Neural cell (in vitro differentiated cells): ENCODE data around the gene COL15A1.

Experiments used
- EP300 ChIP-seq: fragments of 450-650 bp; conservative IDR thresholded peaks from 2 replicates; pipeline ENCODE4 v1.6.1; 2014; ENCODE audit warnings: antibody characterized with exemption, mild to moderate bottlenecking, moderate library complexity; ENCODE audit not compliant: poor library complexity, severe bottlenecking
- EZH2 ChIP-seq: fragments of 200-600, 300-800 bp; shearing (Covaris generic), sonication (generic); IDR thresholded peaks from 2 replicates; pipeline ENCODE4 v1.6.1; 2014; ENCODE audit warnings: antibody characterized with exemption, low read length, borderline replicate concordance, mild to moderate bottlenecking; ENCODE audit not compliant: insufficient read depth, poor library complexity, severe bottlenecking
- POLR2AphosphoS5 ChIP-seq: IDR thresholded peaks from 2 replicates; pipeline ENCODE4 v1.6.1; 2012
- RAD21 ChIP-seq: fragments of 450-650 bp; conservative IDR thresholded peaks from 2 replicates; pipeline ENCODE4 v1.6.1; 2014; ENCODE audit warnings: antibody characterized with exemption, mild to moderate bottlenecking, moderate library complexity
- TAF1 ChIP-seq: IDR thresholded peaks from 2 replicates; pipeline ENCODE4 v1.6.1; 2012; ENCODE audit warnings: low read depth
- TF ChIP-seq, protein P1 (sequence below): fragments of 450-650 bp; IDR thresholded peaks from 2 replicates; pipeline ENCODE4 v1.5.1; 2014; ENCODE audit warnings: antibody characterized with exemption, mild to moderate bottlenecking, moderate library complexity; ENCODE audit not compliant: poor library complexity, severe bottlenecking

GRCh38 chr9:98929895-98930341, 13.8 kb upstream of the COL15A1 start:
- no peak for TF ChIP-seq RAD21
- TF ChIP-seq, protein P1, sequence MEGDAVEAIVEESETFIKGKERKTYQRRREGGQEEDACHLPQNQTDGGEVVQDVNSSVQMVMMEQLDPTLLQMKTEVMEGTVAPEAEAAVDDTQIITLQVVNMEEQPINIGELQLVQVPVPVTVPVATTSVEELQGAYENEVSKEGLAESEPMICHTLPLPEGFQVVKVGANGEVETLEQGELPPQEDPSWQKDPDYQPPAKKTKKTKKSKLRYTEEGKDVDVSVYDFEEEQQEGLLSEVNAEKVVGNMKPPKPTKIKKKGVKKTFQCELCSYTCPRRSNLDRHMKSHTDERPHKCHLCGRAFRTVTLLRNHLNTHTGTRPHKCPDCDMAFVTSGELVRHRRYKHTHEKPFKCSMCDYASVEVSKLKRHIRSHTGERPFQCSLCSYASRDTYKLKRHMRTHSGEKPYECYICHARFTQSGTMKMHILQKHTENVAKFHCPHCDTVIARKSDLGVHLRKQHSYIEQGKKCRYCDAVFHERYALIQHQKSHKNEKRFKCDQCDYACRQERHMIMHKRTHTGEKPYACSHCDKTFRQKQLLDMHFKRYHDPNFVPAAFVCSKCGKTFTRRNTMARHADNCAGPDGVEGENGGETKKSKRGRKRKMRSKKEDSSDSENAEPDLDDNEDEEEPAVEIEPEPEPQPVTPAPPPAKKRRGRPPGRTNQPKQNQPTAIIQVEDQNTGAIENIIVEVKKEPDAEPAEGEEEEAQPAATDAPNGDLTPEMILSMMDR: no peak
- TF ChIP-seq EP300: no peak
- TF ChIP-seq POLR2AphosphoS5: no peak
- no peak for TF ChIP-seq TAF1
- no peak for TF ChIP-seq EZH2
